Neural progenitor cell (in vitro differentiated cells): ENCODE measurements around the gene MACO1. TPM values are rescaled to one million over a fixed set of nuclear protein-coding genes. Genes with fewer than 3 reads are reported as not detected.
"Not testable (repeated sequence)": the region's sequence is repeated elsewhere in the genome, so short reads cannot be mapped to it uniquely, and the experiment has no call there.

ENCODE experiments used
- DNase-seq: peaks from one replicate; pipeline ENCODE4 v3.0.0-alpha.2; 2016; ENCODE audit warnings: low spot score
- H2AFZ ChIP-seq: fragments of 200-600 bp; sonication (generic); replicated peaks from 2 replicates; pipeline ENCODE4 v1.6.1; 2016; ENCODE audit warnings: antibody characterized with exemption
- H3F3A ChIP-seq: fragments of 200-600 bp; sonication (generic); 2 replicates; pipeline ENCODE4 v1.6.1; 2016; ENCODE audit warnings: antibody characterized with exemption, low read depth
- H3K27ac ChIP-seq: fragments of 200-600 bp; sonication (generic); 2 replicates; pipeline ENCODE4 v1.5.1; 2016; ENCODE audit warnings: mild to moderate bottlenecking
- H3K27me3 ChIP-seq: fragments of 200-600 bp; sonication (generic); 2 replicates; pipeline ENCODE4 v1.6.1; 2016; ENCODE audit warnings: mild to moderate bottlenecking, moderate library complexity
- H3K36me3 ChIP-seq: fragments of 200-600 bp; sonication (generic); 2 replicates; pipeline ENCODE4 v1.5.1; 2016
- H3K4me1 ChIP-seq: fragments of 200-600 bp; sonication (generic); 2 replicates; pipeline ENCODE4 v1.6.1; 2016; ENCODE audit warnings: mixed run types
- H3K4me2 ChIP-seq: fragments of 200-600 bp; sonication (generic); 2 replicates; pipeline ENCODE4 v1.6.1; 2016
- H3K4me3 ChIP-seq: fragments of 200-600 bp; sonication (generic); 2 replicates; pipeline ENCODE4 v1.5.1; 2016
- H3K79me2 ChIP-seq: fragments of 200-600 bp; sonication (generic); 2 replicates; pipeline ENCODE4 v1.6.1; 2016; ENCODE audit warnings: low read depth
- H3K9ac ChIP-seq: fragments of 200-600 bp; sonication (generic); 2 replicates; pipeline ENCODE4 v1.6.1; 2016
- H3K9me3 ChIP-seq: fragments of 200-600 bp; sonication (generic); 2 replicates; pipeline ENCODE4 v1.5.1; 2016; ENCODE audit warnings: low read depth
- H4K20me1 ChIP-seq: fragments of 200-600 bp; sonication (generic); 2 replicates; pipeline ENCODE4 v1.6.1; 2016; ENCODE audit warnings: low read depth
- H3K27ac Mint-ChIP-seq: 3 replicates; pipeline ENCODE4 v1.8.0; 2021; ENCODE audit warnings: mixed read lengths
- H3K27me3 Mint-ChIP-seq: 2 replicates; pipeline ENCODE4 v1.8.0; 2022; ENCODE audit warnings: low read depth, mild to moderate bottlenecking, inconsistent platforms, moderate library complexity, mixed read lengths; ENCODE audit not compliant: insufficient read depth
- H3K36me3 Mint-ChIP-seq: 3 replicates; pipeline ENCODE4 v1.8.0; 2021; ENCODE audit warnings: mixed read lengths
- H3K4me1 Mint-ChIP-seq: 3 replicates; pipeline ENCODE4 v1.8.0; 2021; ENCODE audit warnings: mixed read lengths
- H3K4me3 Mint-ChIP-seq: 3 replicates; pipeline ENCODE4 v1.8.0; 2021; ENCODE audit warnings: mild to moderate bottlenecking, moderate library complexity, mixed read lengths
- H3K9me3 Mint-ChIP-seq: 3 replicates; pipeline ENCODE4 v1.8.0; 2020; ENCODE audit warnings: mixed read lengths
- CTCF ChIP-seq: fragments of 200-600 bp; sonication (generic); IDR thresholded peaks from 2 replicates; pipeline ENCODE4 v1.5.1; 2017; ENCODE audit warnings: antibody characterized with exemption, mild to moderate bottlenecking
- EZH2 ChIP-seq: fragments of 200-600 bp; sonication (generic); IDR thresholded peaks from 2 replicates; pipeline ENCODE4 v1.6.1; 2017; ENCODE audit warnings: antibody characterized with exemption, mild to moderate bottlenecking, moderate library complexity
- EZH2phosphoT487 ChIP-seq: fragments of 200-600 bp; sonication (generic); IDR thresholded peaks from 2 replicates; pipeline ENCODE4 v1.6.1; 2017; ENCODE audit warnings: antibody characterized with exemption
- total RNA-seq: library from RNA; depleted of rRNA; stranded (reverse); fragments of >200 nt; gene quantifications from 2 replicates; pipeline ENCODE4 v1.2.3, GENCODE V29; 2015; ENCODE audit warnings: low replicate concordance

MACO1 gene
- total RNA-seq, 1 donor from 2014 or later = 17.7 TPM

- Histone ChIP-seq H3K4me1 (no peaks in the 10 kb centered on the region), H3K27me3 (no peaks in the 10 kb centered on the region), H3K4me3 (no peak overlapping the region), H3F3A (no peaks in the 10 kb centered on the region), H3K27ac (no peak overlapping the region), H3K36me3 (no peaks in the 10 kb centered on the region), H3K9ac (no peak overlapping the region), H4K20me1 (peaks cover 44% of the 10 kb centered on the region), H3K79me2 (peaks cover 21% of the 10 kb centered on the region), H3K4me2 (no peak overlapping the region), H3K9me3 (no peaks in the 10 kb centered on the region), H2AFZ (no peak overlapping the region)
- H3K4me3 Mint-ChIP-seq = no peak overlapping the region
- H3K36me3 Mint-ChIP-seq = no peaks in the 10 kb centered on the region
- H3K27me3 Mint-ChIP-seq = peaks cover 2% of the 10 kb centered on the region
- no peak overlapping the region for H3K27ac Mint-ChIP-seq
- no peak for TF ChIP-seq CTCF
- no peak for TF ChIP-seq EZH2
- no peak for TF ChIP-seq EZH2phosphoT487
- H3K9me3 Mint-ChIP-seq = no peaks in the 10 kb centered on the region
- DNase-seq = no peak
- H3K4me1 Mint-ChIP-seq = peaks cover 10% of the 10 kb centered on the region
Measured at GRCh38 chr1:25439287-25439686, 8.6 kb downstream of the MACO1 start.

- Mint-ChIP-seq H3K4me1 (peaks cover 9% of the 10 kb centered on the region), H3K27ac (no peak overlapping the region), H3K27me3 (peaks cover 2% of the 10 kb centered on the region)
Measured at GRCh38 chr1:25442178-25442577, 11.5 kb downstream of the MACO1 start.

GRCh38 chr1:25443030-25443699 is 12.5 kb downstream of the MACO1 start:
- H2AFZ ChIP-seq = no peak overlapping the region
- Mint-ChIP-seq H3K36me3 (no peaks in the 10 kb centered on the region), H3K4me1 (peaks cover 9% of the 10 kb centered on the region), H3K27me3 (peaks cover 2% of the 10 kb centered on the region), H3K4me3 (no peak overlapping the region), H3K9me3 (no peaks in the 10 kb centered on the region), H3K27ac (no peak overlapping the region)
- peaks cover 6% of the 10 kb centered on the region for H3K79me2 ChIP-seq
- H3K9ac ChIP-seq = no peak overlapping the region
- no peak overlapping the region for H3K4me3 ChIP-seq
- TF ChIP-seq EZH2phosphoT487 (no peak), CTCF (no peak), EZH2 (no peak)
- no peak overlapping the region for H3K27ac ChIP-seq
- no peaks in the 10 kb centered on the region for H3K36me3 ChIP-seq
- H3K4me1 ChIP-seq = no peaks in the 10 kb centered on the region
- no peaks in the 10 kb centered on the region for H3K9me3 ChIP-seq
- no peak for DNase-seq
- no peak overlapping the region for H3K4me2 ChIP-seq
- peaks cover 38% of the 10 kb centered on the region for H4K20me1 ChIP-seq
- H3F3A ChIP-seq = no peaks in the 10 kb centered on the region
- no peaks in the 10 kb centered on the region for H3K27me3 ChIP-seq

More at GRCh38 chr1:25442178-25442577, 11.5 kb downstream of the MACO1 start:
- Histone ChIP-seq H3K4me2 (no peak overlapping the region), H3K4me3 (no peak overlapping the region), H2AFZ (no peak overlapping the region), H3F3A (no peaks in the 10 kb centered on the region), H3K9ac (no peak overlapping the region), H3K27me3 (no peaks in the 10 kb centered on the region), H3K36me3 (no peaks in the 10 kb centered on the region), H3K9me3 (no peaks in the 10 kb centered on the region), H3K79me2 (peaks cover 6% of the 10 kb centered on the region), H3K27ac (no peak overlapping the region), H3K4me1 (no peaks in the 10 kb centered on the region), H4K20me1 (peaks cover 40% of the 10 kb centered on the region)
- TF ChIP-seq CTCF (no peak), EZH2phosphoT487 (no peak), EZH2 (no peak)
- H3K9me3 Mint-ChIP-seq = no peaks in the 10 kb centered on the region
- no peak for DNase-seq
- H3K36me3 Mint-ChIP-seq = no peaks in the 10 kb centered on the region
- no peak overlapping the region for H3K4me3 Mint-ChIP-seq

- H3K36me3 Mint-ChIP-seq, H3K9me3 Mint-ChIP-seq, H3K27ac Mint-ChIP-seq, H3K27me3 ChIP-seq, H3K4me1 ChIP-seq, H3F3A ChIP-seq, H3K27me3 Mint-ChIP-seq, H3K4me1 Mint-ChIP-seq, H3K4me3 Mint-ChIP-seq, H3K4me3 ChIP-seq, H3K9ac ChIP-seq, H3K36me3 ChIP-seq, H3K4me2 ChIP-seq, H3K9me3 ChIP-seq, H3K27ac ChIP-seq, H3K79me2 ChIP-seq, H2AFZ ChIP-seq, DNase-seq: not testable (repeated sequence)
- peaks cover 35% of the 10 kb centered on the region for H4K20me1 ChIP-seq
Measured at GRCh38 chr1:25444604-25445003, 13.9 kb downstream of the MACO1 start.
